ENCODE results near the gene SLITRK2.

- TF ChIP-seq EZH2 (IDR thresholded peaks at IDR 0.05; ENCODE audit: low read length, unreplicated experiment) = no peak
- TF ChIP-seq, protein P1, sequence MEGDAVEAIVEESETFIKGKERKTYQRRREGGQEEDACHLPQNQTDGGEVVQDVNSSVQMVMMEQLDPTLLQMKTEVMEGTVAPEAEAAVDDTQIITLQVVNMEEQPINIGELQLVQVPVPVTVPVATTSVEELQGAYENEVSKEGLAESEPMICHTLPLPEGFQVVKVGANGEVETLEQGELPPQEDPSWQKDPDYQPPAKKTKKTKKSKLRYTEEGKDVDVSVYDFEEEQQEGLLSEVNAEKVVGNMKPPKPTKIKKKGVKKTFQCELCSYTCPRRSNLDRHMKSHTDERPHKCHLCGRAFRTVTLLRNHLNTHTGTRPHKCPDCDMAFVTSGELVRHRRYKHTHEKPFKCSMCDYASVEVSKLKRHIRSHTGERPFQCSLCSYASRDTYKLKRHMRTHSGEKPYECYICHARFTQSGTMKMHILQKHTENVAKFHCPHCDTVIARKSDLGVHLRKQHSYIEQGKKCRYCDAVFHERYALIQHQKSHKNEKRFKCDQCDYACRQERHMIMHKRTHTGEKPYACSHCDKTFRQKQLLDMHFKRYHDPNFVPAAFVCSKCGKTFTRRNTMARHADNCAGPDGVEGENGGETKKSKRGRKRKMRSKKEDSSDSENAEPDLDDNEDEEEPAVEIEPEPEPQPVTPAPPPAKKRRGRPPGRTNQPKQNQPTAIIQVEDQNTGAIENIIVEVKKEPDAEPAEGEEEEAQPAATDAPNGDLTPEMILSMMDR (conservative IDR thresholded peaks at IDR 0.05; ENCODE audit: low read depth, low read length) = no peak
- no peak for TF ChIP-seq EZH2phosphoT487 (IDR thresholded peaks at IDR 0.05; ENCODE audit: borderline replicate concordance, low read length)
Measured at GRCh38 chrX:145848448-145848847, 30.8 kb downstream of the SLITRK2 start.
